Gastroesophageal sphincter (tissue), 3 donors: ENCODE data around the gene ERF.

Experiments
- CTCF ChIP-seq, 4 experiments: fragments of 200-600 bp in 2 of 4; fragments of 450-650 bp in 2 of 4; sonication (generic) in 1 of 4; IDR thresholded peaks; one replicate each; pipeline ENCODE4 v1.5.1; 2017 to 2019; ENCODE audit warnings: antibody characterized with exemption in 4 of 4, mild to moderate bottlenecking in 2 of 4, moderate library complexity in 2 of 4
- EP300 ChIP-seq: sonication (generic); formaldehyde crosslinking; IDR thresholded peaks from one replicate; pipeline ENCODE4 v1.6.1; 2017; ENCODE audit warnings: antibody characterized with exemption, mild to moderate bottlenecking
- POLR2A ChIP-seq, 2 donors: fragments of 450-650 bp; IDR thresholded peaks; one replicate each; pipeline ENCODE4 v1.6.1; 2017; ENCODE audit warnings: antibody characterized with exemption in 2 of 2, mild to moderate bottlenecking in 2 of 2, moderate library complexity in 1 of 2
- POLR2AphosphoS5 ChIP-seq: sonication (generic); formaldehyde crosslinking; IDR thresholded peaks from one replicate; pipeline ENCODE4 v1.6.1; 2017; ENCODE audit warnings: antibody characterized with exemption

- TF ChIP-seq EP300: no peak
- no peak for TF ChIP-seq CTCF (IDR thresholded peaks at IDR 0.05)
- TF ChIP-seq POLR2A (IDR thresholded peaks at IDR 0.05): no peak
- TF ChIP-seq POLR2AphosphoS5: no peak
Measured at GRCh38 chr19:42294471-42295137, 39.7 kb upstream of the ERF start.
